Gastrocnemius medialis (tissue), 4 donors: ENCODE data around the gene LRRC28. TPM values are rescaled to one million over a fixed set of nuclear protein-coding genes. Genes with fewer than 3 reads are reported as not detected.
A peak's percentile ranks its signal among the peaks of the same experiment; 100 is the strongest.

Experiments
- ATAC-seq, 2 donors: fragments of 150-250 bp; one replicate each; pipeline ENCODE4 v1.9.1; 2016
- DNase-seq, 2 donors: peaks; one replicate each; pipeline ENCODE4 v3.0.0-alpha.2; 2019
- H3K27ac ChIP-seq, 4 donors: fragments of 200-600 bp; sonication (generic); 1 replicate in 1 of 4; 2 replicates in 3 of 4; pipeline ENCODE4 v1.5.1; 2016 to 2018; ENCODE audit warnings: mild to moderate bottlenecking in 2 of 4, moderate library complexity in 1 of 4
- H3K27me3 ChIP-seq, 3 donors: fragments of 200-600 bp; sonication (generic) in 2 of 3; 1 replicate in 1 of 3; 2 replicates in 2 of 3; pipeline versions ENCODE4 v1.5.1 to v1.6.0; 2016 to 2019; ENCODE audit warnings: mild to moderate bottlenecking in 1 of 3, moderate library complexity in 1 of 3
- H3K36me3 ChIP-seq, 2 donors: fragments of 200-600 bp; sonication (generic) in 1 of 2; one replicate each; pipeline ENCODE4 v1.5.1; 2017 to 2018
- H3K4me1 ChIP-seq, 2 donors: fragments of 200-600 bp; sonication (generic) in 1 of 2; one replicate each; pipeline ENCODE4 v1.5.1; 2016 to 2017; ENCODE audit warnings: mild to moderate bottlenecking in 2 of 2
- H3K4me3 ChIP-seq, 4 donors: fragments of 200-600 bp; sonication (generic) in 3 of 4; 1 replicate in 1 of 4; 2 replicates in 3 of 4; pipeline ENCODE4 v1.5.1; 2016 to 2019; ENCODE audit warnings: mild to moderate bottlenecking in 2 of 4
- H3K9me3 ChIP-seq, 3 donors: fragments of 200-600 bp; sonication (generic) in 2 of 3; 1 replicate in 1 of 3; 2 replicates in 2 of 3; pipeline ENCODE4 v1.5.1; 2016 to 2019
- CTCF ChIP-seq, 5 experiments: fragments of 450-650 bp in 3 of 5; fragments of 200-600 bp in 2 of 5; sonication (generic) in 2 of 5; IDR thresholded peaks in 4 of 5; conservative IDR thresholded peaks in 1 of 5; 1 replicate in 4 of 5; 2 replicates in 1 of 5; pipeline ENCODE4 v1.5.1; 2016 to 2019; ENCODE audit warnings: antibody characterized with exemption in 5 of 5, mild to moderate bottlenecking in 3 of 5, moderate library complexity in 3 of 5
- POLR2A ChIP-seq, 2 donors: fragments of 450-650 bp; IDR thresholded peaks; one replicate each; pipeline ENCODE4 v1.6.1; 2017; ENCODE audit warnings: antibody characterized with exemption in 2 of 2, mild to moderate bottlenecking in 2 of 2, moderate library complexity in 2 of 2
- in situ Hi-C, 4 donors: fragments of 200-750 bp; cut with MboI; loops; one replicate each; pipeline versions ENCODE4 v1.15.0 to v1.8.0; 2017; ENCODE audit warnings: low sequenced_read_pairs in 4 of 4
- intact Hi-C: fragments of 100-400 bp; cut with DNase I; formaldehyde crosslinking; loops from one replicate; pipeline ENCODE4 v1.15.1; 2023; ENCODE audit warnings: low total_unique reads
- total RNA-seq, 4 donors: library from RNA; depleted of rRNA; stranded (reverse); fragments of >200 nt; gene quantifications; one replicate each; pipeline versions ENCODE4 v1.1.0 to v1.2.3, GENCODE V29; 2016

LRRC28 gene
- total RNA-seq, 4 donors from 2014 or later: 22.0 to 48.5 (median 36.9) TPM

- no peak overlapping the region for H3K27ac ChIP-seq
- no peaks in the 10 kb centered on the region for H3K27me3 ChIP-seq
- in situ Hi-C loops: no loop called here
- no peaks in the 10 kb centered on the region for H3K4me1 ChIP-seq
- DNase-seq: no peak
- no peaks in the 10 kb centered on the region for H3K9me3 ChIP-seq
- no peaks in the 10 kb centered on the region for H3K36me3 ChIP-seq
- no peak for ATAC-seq
- TF ChIP-seq CTCF (IDR thresholded peaks at IDR 0.05 in 4 of 5, conservative IDR thresholded peaks at IDR 0.05 in 1 of 5): no peak
- no peak for TF ChIP-seq POLR2A (IDR thresholded peaks at IDR 0.05)
- H3K4me3 ChIP-seq: no peak overlapping the region
- intact Hi-C loops: no loop called here
These were observed 97.1 kb downstream of the LRRC28 start for GRCh38 chr15:99348412-99348811.

GRCh38 chr15:99350408-99350807, 99.1 kb downstream of the LRRC28 start:
- H3K27ac ChIP-seq: no peak overlapping the region
- in situ Hi-C loops: no loop called here
- no peak for ATAC-seq

GRCh38 chr15:99359769-99360168, 108.5 kb downstream of the LRRC28 start:
- Histone ChIP-seq H3K4me3 (no peak overlapping the region), H3K9me3 (no peaks in the 10 kb centered on the region), H3K27me3 (no peaks in the 10 kb centered on the region), H3K27ac (no peak overlapping the region), H3K36me3 (no peaks in the 10 kb centered on the region), H3K4me1 (no peaks in the 10 kb centered on the region)
- ATAC-seq: no peak
- in situ Hi-C loops: no loop called here
- no peak for DNase-seq
- TF ChIP-seq POLR2A (IDR thresholded peaks at IDR 0.05): no peak
- no peak for TF ChIP-seq CTCF (IDR thresholded peaks at IDR 0.05 in 4 of 5, conservative IDR thresholded peaks at IDR 0.05 in 1 of 5)
- intact Hi-C loops: no loop called here

More at GRCh38 chr15:99350408-99350807, 99.1 kb downstream of the LRRC28 start:
- no peak for DNase-seq
- Histone ChIP-seq H3K9me3 (no peaks in the 10 kb centered on the region), H3K27me3 (no peaks in the 10 kb centered on the region), H3K4me3 (no peak overlapping the region), H3K36me3 (no peaks in the 10 kb centered on the region), H3K4me1 (no peaks in the 10 kb centered on the region)
- intact Hi-C loops: no loop called here
- no peak for TF ChIP-seq POLR2A (IDR thresholded peaks at IDR 0.05)
- TF ChIP-seq CTCF (IDR thresholded peaks at IDR 0.05 in 4 of 5, conservative IDR thresholded peaks at IDR 0.05 in 1 of 5): no peak

GRCh38 chr15:99361545-99362185, 110.4 kb downstream of the LRRC28 start:
- DNase-seq: no peak
- TF ChIP-seq POLR2A (IDR thresholded peaks at IDR 0.05): no peak
- TF ChIP-seq CTCF (IDR thresholded peaks at IDR 0.05 in 4 of 5, conservative IDR thresholded peaks at IDR 0.05 in 1 of 5): peak; percentile 9 to 44 (median 16)
- Histone ChIP-seq H3K4me3 (no peak overlapping the region), H3K36me3 (no peaks in the 10 kb centered on the region), H3K27ac (no peak overlapping the region), H3K27me3 (no peaks in the 10 kb centered on the region), H3K9me3 (no peaks in the 10 kb centered on the region), H3K4me1 (no peaks in the 10 kb centered on the region)
- in situ Hi-C loops (no loop called here), intact Hi-C loops (loop anchor here (1.0 kb wide), 1 partner anchor 75 kb away; no protein-coding TSS in a partner anchor)
- ATAC-seq: no peak

GRCh38 chr15:99365242-99365641, 114.0 kb downstream of the LRRC28 start:
- Histone ChIP-seq H3K9me3 (no peaks in the 10 kb centered on the region), H3K4me3 (no peak overlapping the region), H3K27me3 (no peaks in the 10 kb centered on the region), H3K27ac (no peak overlapping the region), H3K36me3 (no peaks in the 10 kb centered on the region), H3K4me1 (no peaks in the 10 kb centered on the region)
- no peak for ATAC-seq
- intact Hi-C loops (no loop called here), in situ Hi-C loops (no loop called here)
- DNase-seq: no peak
- TF ChIP-seq CTCF (IDR thresholded peaks at IDR 0.05 in 4 of 5, conservative IDR thresholded peaks at IDR 0.05 in 1 of 5): no peak
